NCI-H460 (cell line): ENCODE data around the gene AP3B2. TPM values are rescaled to one million over a fixed set of nuclear protein-coding genes. Genes with fewer than 3 reads are reported as not detected.
A peak's percentile ranks its signal among the peaks of the same experiment; 100 is the strongest.
"Not testable (repeated sequence)": the region's sequence is repeated elsewhere in the genome, so short reads cannot be mapped to it uniquely, and the experiment has no call there.

Experiments
- DNase-seq: peaks from one replicate; pipeline ENCODE4 v3.0.0-alpha.2; 2016; ENCODE audit warnings: low read depth; ENCODE audit errors: extremely low read depth
- polyA plus RNA-seq: library from polyadenylated mRNA; depleted of rRNA; stranded (reverse); fragments of >200 nt; gene quantifications from 2 replicates; pipeline ENCODE4 v1.2.3, GENCODE V29; 2014; cell fraction: nucleus; rRNA removed
- total RNA-seq: library from RNA; depleted of rRNA; stranded (reverse); fragments of >200 nt; shearing (Covaris generic); gene quantifications from 2 replicates; pipeline ENCODE4 v1.2.3, GENCODE V29; 2014; rRNA removed

AP3B2 gene, protein sequence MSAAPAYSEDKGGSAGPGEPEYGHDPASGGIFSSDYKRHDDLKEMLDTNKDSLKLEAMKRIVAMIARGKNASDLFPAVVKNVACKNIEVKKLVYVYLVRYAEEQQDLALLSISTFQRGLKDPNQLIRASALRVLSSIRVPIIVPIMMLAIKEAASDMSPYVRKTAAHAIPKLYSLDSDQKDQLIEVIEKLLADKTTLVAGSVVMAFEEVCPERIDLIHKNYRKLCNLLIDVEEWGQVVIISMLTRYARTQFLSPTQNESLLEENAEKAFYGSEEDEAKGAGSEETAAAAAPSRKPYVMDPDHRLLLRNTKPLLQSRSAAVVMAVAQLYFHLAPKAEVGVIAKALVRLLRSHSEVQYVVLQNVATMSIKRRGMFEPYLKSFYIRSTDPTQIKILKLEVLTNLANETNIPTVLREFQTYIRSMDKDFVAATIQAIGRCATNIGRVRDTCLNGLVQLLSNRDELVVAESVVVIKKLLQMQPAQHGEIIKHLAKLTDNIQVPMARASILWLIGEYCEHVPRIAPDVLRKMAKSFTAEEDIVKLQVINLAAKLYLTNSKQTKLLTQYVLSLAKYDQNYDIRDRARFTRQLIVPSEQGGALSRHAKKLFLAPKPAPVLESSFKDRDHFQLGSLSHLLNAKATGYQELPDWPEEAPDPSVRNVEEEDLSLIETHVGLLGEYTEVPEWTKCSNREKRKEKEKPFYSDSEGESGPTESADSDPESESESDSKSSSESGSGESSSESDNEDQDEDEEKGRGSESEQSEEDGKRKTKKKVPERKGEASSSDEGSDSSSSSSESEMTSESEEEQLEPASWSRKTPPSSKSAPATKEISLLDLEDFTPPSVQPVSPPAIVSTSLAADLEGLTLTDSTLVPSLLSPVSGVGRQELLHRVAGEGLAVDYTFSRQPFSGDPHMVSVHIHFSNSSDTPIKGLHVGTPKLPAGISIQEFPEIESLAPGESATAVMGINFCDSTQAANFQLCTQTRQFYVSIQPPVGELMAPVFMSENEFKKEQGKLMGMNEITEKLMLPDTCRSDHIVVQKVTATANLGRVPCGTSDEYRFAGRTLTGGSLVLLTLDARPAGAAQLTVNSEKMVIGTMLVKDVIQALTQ
- 0.89 and 1.1 TPM in 2 replicates for total RNA-seq
- 1.0 and 1.1 TPM in 2 replicates for polyA plus RNA-seq

DNA sequence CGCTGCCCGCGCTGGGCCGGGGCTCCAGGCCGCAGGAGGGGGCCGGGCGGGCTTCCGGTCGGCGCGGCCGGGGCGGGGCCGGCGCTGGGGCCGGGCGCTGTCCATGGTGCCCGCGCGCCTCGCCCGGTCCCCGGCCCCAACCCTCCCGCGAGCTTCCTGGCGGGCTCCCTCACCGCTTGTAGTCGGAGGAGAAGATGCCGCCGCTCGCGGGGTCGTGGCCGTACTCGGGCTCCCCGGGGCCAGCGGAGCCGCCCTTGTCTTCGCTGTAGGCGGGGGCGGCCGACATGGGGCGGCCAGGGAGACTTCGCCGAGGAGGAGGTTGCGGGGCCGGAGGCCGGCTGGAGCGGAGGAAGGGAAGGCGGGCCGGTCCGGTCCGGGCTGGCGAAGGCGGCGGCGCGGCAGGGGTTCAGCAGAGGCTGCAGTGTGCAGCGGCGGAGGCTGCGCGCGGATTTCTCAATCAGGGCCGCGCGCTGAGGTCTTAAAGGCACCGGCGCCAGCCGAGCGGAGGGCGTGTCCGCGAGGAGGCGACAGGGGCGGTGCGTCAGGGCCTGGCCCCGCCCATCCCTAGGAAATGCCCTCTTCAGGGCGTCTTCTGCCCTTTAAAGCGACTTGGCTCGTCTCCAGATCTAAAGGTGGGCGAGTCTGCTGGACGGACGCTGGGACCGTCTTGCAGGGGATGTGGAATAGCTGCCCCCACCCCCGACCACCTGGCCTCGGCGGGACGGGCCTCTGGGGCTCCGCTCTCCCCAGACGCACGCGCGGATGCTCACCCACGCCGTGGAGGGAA lies at the start of gene AP3B2:
AP3B2 (minus strand) TSS at position 455 of the 787 bp plus-strand sequence; CDS start at position 286, 169 bp downstream.
- DNase-seq = peak; percentile 28

DNA sequence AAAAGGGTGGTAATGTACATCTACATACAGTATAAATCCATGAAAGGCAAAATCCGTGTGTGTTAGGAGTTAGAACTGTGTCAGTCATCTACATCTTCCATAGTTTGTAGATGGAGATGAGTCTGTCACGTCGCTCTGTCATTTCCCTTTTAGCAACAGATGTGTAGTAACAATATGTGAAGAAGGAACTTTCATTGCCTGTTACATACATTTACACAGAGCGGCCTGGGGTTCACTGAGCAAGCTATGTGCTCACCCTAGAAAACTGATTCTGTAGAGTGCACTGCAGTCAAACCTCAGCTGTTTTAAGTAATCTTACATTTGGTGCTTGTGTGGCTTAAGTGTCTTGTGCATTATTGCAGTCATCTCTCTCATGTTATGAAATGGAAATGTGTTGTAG lies 41.6 kb upstream of the AP3B2 start:
- no peak for DNase-seq

DNA sequence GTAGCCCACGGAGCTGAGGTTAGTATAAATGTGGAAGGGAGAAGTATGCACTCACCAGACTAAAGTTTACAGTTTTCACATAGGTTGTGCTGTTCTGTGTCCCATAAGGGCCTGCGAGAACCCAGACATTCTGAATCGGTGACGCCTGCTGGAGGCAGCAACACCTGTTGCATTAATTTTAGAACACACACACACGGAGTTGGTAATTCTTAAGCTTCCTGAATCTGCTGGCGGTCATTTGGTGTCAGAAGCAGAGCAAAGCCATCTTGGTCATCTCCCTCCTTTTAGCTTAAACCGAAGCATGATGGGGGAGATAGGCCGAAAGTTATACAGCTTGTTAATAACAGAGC lies 41.1 kb upstream of the AP3B2 start:
- DNase-seq = no peak

DNA sequence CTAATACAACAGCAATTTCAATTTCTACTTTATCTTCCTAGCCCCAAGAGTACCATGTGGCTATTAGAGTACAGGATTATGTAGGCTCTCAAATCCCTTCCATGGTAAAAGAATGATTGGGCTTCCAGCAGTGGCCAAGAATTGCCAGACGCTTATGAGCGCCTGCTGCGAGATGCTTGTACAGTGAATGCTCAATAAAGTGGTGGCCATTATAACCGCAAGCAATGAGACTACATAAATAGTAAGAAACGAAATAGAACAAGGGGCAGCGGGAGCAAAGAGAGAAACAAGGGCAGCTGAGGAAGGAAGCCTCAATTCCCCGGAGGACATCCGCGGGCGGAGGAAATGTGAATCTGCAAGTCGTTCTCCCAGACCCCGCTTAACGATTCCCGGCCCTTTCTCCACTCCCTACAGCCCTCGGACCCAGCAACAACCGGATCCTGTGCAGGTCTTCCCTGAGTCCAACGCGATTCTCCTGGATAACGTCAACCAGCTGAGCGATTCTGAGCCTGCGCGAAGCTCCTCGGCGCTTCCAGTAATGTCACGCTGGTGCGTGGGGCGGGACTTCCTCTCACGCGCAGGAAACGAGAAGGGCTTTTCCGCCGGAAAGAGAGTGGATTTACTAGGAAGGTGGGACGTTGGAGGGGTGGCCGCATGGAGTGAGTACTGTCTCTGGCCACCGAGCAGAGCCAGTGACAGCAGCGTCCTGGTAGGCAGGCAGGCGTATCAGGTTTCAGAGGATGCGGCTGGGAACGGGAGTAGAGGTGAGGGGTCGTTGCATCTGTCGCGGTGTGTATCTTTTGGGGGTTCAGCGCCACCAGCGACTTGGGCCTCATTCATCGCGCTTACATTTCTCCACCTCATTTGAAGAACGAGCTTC lies 40.5 kb upstream of the AP3B2 start:
- peak; percentile 90 for DNase-seq

DNA sequence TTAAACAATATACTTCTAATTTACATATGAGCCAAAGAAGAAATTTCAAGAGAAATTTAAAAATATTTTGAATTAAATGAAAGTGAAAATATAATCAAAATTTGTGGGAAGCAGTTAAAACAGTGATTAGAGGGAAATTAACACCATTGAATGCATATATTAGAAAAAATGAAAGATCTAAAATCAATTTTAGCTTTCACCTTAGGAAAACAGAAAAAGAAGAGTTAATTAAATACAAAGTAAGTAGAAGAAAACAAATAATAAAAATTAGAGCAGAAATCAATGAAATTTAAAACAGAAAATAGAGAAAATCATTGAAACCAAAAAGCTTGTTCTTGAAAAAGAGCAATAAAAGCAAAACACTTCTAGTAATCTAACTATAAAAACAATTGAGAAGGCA lies 38.6 kb upstream of the AP3B2 start:
- DNase-seq = no peak

DNA sequence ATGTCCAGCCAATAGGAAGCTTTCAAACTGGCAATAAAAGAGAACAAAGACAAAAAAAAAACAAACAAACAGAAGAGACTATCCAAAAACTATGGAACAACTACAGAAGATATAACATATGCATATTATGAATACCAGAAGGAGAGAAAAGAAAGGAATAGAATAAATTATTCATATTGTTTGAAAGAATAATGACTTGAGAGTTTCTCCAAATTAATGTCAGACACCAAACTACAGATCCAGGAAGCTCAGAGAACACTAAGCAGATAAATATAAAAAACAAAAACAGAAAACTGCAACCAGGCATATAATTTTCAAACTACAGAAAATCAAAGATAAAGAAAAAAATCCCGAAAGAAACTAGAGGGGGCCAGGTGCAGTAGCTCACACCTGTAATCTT lies 34.1 kb upstream of the AP3B2 start:
- no peak for DNase-seq

DNA sequence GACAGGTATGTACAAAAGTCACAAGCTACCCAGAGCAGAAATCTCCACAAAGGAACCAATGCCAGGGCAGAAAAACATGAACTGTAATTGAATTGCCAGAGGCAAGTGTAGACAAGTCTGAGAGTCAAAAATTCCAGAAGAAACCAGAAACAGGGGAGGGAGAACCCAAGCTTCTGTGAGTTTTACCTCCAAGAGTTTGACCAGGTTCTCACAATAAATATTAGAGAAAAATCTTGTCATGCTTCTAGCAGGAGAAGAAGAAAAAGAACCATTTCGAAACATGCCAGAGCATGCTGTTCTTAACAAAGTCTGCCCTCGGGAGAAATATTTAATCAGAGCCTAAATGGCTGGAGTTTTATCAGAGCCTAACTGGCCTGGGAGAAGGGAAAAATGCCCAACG lies 32.5 kb upstream of the AP3B2 start:
- no peak for DNase-seq

DNA sequence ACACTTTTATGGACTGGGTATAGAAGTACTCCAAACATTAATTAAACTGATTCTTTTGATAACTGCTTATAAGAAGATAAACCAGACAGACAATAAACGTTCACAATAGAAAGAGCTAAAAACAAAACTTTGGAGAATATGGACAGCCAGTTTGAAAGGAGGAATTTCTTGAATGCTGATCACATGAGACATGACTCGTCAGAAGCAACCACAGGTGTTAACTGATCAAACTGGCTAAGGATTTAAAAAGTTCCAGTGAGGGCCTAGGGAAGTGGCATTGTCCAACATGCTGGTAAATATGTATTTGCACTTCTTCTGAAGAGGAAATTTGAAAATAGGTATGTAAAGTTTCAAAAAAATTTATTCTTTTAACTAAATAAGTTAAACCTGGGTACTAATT lies 29.4 kb upstream of the AP3B2 start:
- no peak for DNase-seq

DNA sequence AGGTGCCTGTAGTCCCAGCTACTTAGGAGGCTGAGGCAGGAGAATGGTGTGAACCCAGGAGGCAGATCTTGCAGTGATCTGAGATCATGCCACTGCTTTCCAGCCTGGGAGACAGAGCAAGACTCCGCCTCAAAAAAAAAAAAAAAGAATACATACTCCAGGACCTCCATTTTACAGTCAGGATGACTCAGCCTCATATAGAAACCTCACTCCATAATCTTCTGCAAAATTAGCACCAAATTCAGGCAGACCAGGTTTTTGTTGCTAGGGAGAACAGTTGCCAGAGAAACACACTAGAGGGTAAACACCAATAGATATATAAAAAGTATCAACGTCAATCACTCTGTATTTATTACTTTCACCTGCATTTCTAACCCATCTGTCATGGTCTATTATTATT lies 28.3 kb upstream of the AP3B2 start:
- no peak for DNase-seq

DNA sequence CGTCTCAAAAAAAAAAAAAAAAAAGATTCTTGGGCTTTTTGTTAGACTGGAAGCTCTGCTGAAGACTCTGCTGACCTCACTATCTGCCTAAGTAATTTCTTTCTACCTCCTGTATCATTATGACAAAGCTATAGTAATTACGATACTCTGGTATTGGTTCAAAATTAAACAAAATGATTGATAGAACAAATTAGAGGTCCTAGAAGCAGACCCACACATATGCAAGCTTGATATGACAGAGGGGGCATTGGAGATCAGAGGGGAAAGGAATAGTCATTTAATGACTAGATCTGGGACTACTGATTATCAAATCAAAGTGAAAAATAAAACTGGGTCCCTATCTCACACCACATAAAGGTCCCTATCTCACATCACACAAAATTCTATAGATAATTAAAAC lies 21.9 kb upstream of the AP3B2 start:
- DNase-seq = no peak

DNA sequence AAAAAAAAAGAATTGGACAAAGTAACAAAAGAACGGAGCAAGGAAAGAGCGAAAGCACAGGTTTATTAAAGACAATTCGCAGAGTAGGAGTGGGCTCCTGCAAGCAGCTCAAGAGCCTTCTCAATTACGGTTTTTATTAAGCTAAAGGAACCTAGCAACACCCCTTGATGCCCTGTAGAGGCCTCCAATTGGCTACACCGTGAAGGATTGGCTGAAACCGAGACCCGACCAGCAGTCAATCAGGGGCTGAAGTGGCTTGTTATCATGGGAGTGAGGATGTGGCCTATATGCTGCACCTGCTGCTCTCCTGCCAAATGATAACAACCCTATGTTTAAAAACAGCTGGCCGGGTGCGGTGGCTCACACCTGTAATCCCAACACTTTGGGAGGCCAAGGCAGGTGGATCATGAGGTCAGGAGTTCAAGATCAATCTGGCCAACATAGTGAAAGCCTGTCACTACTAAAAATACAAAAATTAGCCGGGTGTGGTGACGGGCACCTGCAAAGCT lies 20.4 kb upstream of the AP3B2 start:
- DNase-seq = no peak

DNA sequence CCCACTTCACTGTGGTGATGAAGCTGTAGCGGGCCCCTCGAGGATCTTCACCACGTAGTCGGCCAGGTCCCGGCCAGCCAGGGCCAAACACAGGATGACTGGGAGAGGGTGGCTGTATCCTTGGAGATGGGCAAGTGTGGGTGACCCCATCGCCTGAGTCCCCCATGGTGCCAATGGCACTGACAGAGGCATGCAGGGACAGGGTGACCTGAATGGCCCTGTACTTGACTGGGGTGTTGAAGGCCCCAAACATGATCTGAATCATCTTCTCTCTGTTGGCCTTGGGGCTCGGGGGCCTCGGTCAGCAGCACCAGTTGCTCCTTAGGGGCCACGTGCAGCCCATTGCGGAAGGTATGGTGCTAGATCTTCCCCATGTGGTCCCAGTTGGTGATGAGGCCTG lies 17.1 kb upstream of the AP3B2 start:
- no peak for DNase-seq

DNA sequence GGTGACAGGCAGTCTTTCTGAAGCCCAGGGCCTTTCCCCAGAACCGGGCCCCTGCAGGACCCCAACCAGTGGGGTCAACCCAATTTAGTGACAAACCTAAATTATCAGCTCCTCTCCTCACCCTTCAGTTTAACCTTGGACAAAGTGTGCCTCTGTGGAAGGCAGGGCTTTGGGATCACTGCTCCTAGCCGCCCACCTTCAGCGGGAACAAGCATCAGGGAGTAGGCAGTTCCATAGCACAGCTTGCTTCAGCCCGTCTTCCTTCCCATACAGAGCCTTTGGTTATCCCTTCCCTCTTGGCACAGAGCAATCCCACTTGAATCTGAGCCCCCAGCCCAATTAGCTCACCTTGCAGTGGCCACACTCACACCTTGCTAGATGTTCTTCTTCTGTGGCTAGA lies 5.3 kb upstream of the AP3B2 start:
- no peak for DNase-seq

DNA sequence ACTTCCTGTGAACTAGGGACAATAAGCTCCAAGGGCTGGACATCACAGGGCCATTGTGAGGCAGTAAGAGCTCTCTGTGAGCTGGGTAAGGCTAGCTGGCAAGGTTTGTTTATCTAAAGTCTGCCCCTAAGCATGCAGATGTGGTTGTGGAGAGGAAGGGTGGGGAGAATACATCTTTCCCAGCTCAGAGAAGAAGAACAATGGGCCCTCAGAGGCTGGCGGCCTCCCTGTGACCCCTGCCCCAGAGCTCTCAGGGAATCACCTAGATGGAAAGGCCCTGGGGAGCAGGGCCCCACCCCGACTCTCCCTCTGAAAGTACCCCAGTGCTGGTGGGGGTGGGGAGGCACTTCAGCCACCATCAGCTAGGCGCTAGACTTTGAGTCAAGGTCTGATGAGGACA lies 4.3 kb upstream of the AP3B2 start:
- DNase-seq = no peak

DNA sequence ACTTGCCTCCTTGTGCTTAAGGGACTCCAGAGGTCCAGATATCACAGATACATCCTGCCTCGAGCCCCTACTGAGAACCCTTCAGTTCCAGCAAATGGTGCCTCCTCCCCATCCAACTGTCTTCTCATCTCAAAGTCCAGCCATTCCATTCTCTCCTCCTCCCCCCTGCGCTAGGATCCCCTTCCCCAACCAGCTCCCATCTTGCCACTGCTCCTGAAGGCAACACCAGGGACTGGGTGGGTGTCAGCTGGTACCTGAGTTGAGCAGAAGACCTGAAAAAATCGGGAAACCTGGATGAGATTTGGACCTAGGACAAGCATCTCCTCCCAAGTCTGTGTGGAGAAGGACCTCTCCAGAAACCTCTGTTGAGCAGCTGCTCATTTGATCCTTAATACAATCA lies 2.4 kb upstream of the AP3B2 start:
- no peak for DNase-seq

DNA sequence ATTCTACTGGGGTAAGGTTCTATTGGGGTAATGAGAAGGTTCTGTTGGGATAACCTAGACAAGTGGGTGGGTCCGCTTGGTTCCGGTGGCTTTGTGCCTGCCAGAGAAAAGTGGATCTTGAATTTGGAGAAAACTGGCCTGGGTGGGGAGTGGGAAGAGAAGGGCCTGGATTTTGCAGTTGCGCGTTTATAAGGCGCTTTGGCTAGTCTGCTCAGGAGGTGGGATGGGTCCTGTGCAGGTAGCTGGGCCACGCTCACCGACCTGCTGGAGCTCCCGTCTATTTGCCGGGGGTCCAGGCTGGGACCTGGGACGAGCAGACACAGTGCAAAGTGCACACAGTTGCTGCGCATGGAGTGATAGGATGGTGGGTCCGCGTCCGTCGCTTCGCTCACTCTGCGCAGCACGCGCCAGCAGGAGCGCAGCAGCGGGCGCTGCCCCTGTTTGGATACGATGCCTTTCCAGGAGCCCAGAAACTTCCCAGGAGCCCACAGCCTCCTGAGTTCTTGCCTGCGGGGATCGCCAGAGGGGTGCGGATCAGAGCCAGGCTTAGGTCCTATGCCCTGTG lies 1.3 kb upstream of the AP3B2 start:
- no peak for DNase-seq

DNA sequence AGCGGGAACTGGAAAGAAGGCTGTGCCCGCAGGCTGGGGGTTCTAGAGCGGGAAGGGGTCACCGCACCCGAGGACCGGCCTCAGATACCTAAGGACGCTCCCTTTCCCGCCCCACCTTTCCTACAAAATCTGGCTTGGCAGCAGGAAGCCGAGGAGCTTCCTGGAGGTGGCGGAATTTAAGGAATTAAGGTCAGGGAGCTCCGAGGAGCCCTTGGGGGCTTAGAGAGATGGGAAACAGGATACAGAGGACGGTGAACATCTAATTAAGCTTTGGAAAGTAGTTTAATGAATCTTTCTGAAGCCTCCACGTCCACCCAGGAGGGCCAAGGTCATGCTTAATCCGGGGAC lies 507 bp upstream of the AP3B2 start:
- DNase-seq = no peak

DNA sequence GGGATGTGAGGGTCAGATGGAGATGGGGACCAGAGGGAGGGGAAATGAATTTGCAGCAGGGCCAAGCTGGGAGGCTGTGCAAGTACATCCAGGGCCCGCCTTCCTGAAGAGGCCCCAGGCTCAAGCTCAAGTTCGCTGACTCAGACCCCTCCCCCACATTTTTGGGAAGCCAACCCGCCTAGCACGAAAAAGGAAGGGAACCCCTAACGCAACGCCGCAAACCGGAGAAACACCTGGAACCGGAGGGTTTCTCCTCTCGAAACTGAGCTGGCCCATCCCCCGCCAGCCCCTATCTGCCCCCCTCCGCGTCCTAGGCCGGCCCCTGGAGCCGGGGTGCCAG lies 624 bp downstream of the AP3B2 start:
- no peak for DNase-seq

DNA sequence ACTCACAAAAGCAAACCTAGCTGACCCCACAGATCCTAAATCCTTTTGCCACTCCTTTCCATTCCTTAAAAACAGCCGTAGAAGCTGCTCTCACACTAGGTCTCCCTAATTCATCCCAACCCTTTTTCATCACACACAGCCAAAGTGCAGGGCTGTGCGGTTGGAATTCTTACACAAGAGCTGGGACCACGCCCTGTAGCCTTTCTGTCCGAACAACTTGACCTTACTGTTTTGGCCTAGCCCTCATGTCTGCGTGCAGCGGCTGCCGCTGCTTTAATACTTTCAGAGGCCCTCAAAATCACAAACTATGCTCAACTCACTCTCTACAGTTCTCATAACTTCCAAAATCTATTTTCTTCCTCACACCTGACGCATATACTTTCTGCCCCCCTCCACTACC lies 3.8 kb downstream of the AP3B2 start:
- DNase-seq = not testable (repeated sequence)
